GM19035 (cell line): Measurements from ENCODE around the gene MARCHF9.
"Not testable (repeated sequence)": the region's sequence is repeated elsewhere in the genome, so short reads cannot be mapped to it uniquely, and the experiment has no call there.

Experiments
- ATAC-seq: cut with Tn5 transposase; IDR thresholded peaks from one replicate; pipeline ENCODE4 v1.9.1; 2021; ENCODE audit not compliant: unreplicated experiment

The MARCHF9 gene

DNA sequence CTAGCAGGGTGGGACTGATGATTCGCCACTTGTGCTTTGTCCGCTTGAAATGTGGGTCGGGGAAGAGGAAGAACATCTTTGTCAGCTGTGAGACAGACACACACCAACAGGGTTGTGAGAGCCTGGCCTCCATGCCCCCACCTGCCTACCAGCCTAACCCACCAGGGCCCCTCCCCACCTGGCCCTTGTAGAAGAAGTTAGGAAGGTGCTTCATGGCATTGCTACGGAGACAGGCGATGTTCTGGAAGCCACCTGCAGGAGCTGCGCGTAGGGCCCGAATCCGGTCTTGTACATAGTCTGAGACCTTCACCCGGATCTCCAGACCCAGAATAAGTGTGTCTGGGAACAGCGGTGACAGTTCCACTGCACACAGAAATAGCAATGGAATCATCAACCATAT, 14.7 kb downstream of the MARCHF9 start:
- no peak for ATAC-seq

GRCh38 chr12:57770734-57771133, 15.8 kb downstream of the MARCHF9 start:
- ATAC-seq: no peak

DNA sequence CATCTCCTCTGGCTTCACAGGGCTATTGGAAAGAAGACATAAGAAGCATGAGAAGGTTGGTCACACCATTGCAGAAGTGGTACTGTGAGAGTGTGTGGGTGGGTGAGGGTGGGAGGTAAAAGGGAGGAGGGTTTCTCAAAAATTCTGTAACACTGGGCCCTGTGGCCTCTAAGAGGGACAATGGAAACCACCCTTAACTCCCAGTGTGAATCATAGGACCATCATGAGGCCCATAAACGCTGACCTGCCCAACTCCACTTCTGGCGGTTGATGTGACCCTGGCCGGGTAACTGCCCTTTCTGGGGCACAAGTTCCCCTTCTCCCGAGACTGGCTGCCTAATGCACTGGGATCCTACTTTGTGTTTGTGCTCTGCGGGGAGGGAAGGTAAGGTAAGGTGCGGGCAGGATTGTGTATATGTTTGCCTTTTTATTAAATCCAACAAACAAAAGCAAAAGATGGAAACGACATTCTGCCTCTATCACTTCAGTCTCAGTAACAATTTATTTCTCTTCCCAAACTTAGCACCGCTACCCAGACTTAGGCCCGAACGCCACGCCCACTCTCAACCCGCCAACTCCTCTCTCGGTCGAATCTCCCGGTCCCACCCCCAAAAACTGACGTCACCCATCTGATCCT, 16.5 kb downstream of the MARCHF9 start:
- peak; percentile 75 for ATAC-seq

GRCh38 chr12:57771873-57772428, 17.0 kb downstream of the MARCHF9 start, which contains the start of gene METTL1:
Gene METTL1, minus strand, starts transcription at chr12:57772105. Its CDS starts 22 bp downstream, at chr12:57772083.
- peak; percentile 86 for ATAC-seq

DNA sequence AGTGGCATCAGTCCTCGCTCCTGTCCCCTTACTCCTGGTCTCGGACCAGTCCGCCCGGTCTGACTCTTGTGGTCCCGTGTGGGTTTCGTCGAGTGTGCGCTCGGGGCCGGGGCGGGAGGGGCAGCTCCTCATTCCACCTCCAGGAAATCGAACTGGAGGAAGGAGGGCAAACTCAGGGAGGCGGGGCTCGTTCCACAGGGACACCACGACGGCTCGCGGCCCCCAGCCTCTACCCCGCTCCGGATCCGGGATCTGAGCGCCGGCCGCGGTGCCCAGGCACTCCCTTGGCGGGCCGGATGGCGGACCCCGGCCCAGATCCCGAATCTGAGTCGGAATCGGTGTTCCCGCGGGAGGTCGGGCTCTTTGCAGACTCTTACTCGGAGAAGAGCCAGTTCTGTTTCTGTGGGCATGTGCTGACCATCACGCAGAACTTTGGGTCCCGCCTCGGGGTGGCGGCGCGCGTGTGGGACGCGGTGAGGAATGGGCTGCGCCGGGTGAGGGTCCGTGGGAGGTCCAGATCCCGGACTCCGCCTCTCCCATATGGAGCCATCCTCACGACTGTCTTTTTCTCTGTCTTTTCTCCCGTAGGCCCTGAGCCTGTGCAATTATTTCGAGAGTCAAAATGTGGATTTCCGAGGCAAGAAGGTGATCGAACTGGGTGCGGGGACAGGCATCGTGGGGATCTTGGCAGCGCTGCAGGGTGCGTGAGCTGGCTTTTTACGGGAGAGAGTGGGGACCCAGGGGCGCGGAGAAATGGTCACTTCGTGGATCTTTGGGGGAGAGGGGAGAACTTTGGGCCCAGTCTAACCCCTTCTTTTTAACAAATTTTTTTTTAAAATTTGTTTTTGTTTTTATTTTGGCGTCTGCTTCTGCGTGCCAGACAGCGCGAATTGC, 17.8 kb downstream of the MARCHF9 start, which contains the start of gene EEF1AKMT3:
Gene EEF1AKMT3, plus strand, starts transcription at position 186 of the 894 bp plus-strand sequence. Its CDS starts 111 bp downstream, at position 297.
- ATAC-seq: peak; percentile 17

DNA sequence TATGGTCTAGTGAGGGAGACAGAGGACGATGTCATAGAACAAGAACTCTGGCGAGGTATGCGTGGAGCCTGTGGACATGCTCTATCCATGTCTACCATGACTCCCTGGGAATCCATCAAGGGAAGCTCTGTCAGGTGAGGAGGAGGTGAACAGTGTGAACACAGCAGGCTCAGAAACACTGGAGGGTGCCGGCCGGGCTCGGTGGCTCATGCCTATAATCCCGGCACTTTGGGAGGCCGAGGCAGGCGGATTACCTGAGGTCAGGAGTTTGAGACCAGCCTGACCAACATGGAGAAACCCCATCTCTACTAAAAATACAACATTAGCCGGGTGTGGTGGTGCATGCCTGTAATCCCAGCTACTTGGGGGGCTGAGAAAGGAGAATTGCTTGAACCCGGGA, 19.7 kb downstream of the MARCHF9 start:
- not testable (repeated sequence) for ATAC-seq

DNA sequence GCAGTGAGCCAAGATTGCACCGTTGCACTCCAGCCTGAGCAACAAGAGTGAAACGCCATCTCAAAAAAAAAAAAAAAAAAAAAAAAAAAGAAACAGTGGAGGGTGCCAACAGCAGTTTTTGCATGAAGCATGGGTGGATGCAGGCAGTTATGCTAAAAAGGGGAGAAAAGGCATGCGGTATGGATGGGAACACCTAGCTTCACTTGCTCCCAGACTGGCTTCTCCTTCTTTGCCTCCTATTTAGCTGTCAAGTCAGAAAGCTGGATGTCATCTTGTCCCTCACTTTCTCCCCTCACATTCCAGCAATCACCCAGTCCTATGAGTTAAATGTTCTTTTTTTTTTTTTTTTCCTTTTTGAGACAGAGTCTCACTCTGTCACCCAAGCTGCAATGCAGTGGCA, 20.1 kb downstream of the MARCHF9 start:
- ATAC-seq: no peak

GRCh38 chr12:57775563-57776246, 20.8 kb downstream of the MARCHF9 start:
- ATAC-seq: no peak

GRCh38 chr12:57776247-57776587, 21.3 kb downstream of the MARCHF9 start:
- no peak for ATAC-seq

DNA sequence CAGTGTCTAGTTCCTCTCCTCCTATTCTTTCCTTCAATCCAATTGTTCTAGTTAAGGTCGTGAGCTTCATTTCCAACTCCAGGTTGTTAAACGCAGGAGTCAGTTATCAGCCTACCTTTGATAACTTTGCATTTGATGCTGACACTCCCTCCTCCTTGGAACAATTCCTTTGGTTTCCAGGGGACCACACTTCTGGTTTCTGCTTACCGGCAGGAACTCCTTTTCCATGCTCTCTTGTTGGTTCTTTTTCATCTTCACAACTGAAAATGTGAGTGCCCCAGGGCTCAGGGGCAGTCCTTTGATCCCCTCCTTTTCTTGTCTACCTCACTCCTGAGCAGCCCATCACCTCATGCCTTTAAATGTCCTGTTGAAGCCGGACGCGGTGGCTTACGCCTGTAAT, 22.5 kb downstream of the MARCHF9 start:
- ATAC-seq: no peak

- ATAC-seq: no peak
Observed at GRCh38 chr12:57777911-57778310, 23.0 kb downstream of the MARCHF9 start.

DNA sequence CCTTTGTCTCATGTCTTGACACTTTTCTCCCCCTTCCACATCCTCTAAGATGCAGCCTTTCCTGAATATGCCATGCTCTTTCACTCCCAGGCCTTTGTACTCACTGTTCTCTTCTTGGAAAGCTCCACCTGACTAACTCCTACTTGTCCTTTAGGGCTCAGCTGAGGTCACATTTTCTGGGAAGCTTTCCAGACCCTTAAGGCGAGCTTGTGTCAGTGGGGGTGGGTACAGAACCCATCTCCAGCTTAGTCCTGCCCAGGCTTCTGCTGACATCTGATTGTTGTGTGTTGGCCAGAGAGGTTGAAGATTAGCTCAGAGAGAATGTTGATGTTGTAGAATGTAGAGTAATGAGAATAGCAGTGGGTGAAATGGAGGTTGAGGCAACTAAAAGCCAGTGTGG, 24.8 kb downstream of the MARCHF9 start:
- no peak for ATAC-seq

DNA sequence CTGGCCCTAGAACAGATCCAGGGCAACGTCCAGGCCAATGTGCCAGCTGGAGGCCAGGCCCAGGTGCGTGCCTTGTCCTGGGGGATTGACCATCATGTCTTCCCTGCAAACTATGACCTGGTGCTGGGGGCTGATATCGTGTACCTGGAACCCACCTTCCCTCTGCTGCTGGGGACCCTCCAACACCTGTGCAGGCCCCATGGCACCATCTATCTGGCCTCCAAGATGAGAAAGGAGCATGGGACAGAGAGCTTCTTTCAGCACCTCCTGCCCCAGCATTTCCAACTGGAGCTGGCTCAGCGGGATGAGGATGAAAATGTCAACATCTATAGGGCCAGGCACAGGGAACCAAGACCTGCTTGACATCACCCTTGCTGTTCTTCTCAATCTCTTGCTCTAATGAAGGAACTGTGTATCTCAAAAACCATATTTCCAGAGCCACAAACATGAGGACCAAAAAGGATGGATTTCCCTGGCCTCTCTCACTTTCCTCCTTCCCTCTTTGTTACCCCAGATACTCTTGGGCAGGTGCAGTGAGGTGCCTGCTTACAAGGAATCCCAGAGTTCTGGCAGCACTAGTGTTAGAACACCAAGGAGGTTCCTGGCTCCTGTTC, 25.5 kb downstream of the MARCHF9 start:
- ATAC-seq: no peak

DNA sequence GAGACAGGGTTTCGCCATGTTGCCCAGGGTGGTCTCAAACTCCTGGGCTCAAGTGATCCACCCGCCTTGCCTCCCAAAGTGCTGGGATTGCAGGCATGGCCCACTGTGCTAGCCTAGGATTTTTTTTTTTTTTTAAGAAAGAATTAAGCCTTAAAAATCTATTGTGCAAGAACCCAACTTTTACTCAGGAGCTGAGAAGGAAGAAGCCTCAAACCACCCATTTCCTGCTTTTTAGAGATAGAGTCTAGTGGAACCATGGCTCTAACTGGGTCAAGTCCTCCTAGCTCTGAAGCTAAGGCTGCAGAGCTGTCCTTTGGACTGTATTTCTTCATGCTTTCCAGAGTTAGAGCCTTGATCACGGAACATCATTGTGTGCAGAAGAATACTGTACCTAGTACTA, 26.3 kb downstream of the MARCHF9 start:
- no peak for ATAC-seq

- no peak for ATAC-seq
Observed at GRCh38 chr12:57781801-57782200, 26.9 kb downstream of the MARCHF9 start.

GRCh38 chr12:57782243-57782607, 27.3 kb downstream of the MARCHF9 start:
- peak; percentile 5 for ATAC-seq

DNA sequence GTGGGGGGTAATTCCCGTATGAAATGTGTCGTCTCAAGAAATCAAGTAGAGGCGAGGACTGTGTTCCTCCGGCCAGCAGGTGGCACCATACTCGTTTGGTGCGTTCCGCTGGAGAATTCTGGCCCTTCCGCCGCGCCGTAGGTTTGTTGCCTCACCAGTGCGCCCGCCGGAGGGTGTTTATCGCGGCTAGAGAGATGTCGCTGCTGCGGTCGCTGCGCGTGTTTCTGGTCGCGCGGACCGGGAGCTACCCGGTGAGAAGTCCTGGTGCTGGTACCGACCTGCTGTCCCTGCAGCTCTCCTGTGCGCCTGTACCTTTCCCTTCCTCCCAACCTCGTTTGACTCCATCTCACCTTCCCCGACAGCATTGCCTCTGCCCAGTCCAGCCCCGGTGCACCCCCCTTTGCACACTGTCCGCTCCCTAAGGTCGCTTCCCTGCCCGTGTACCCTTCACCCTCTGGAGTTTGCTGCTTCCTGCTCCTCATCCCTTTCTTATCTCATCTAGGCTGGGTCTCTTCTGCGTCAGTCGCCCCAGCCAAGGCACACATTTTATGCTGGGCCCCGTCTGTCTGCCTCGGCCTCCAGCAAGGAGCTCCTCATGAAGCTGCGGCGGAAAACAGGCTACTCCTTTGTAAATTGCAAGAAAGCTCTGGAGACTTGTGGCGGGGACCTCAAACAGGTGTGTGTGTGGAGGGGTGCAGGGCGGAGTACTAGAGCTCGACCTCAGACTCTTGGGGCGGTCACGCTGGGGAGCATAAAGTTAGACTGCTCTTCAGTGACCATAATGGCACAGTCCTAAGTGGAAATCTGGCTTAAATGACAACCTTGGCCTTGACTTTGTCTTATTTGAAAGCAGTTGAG, 27.9 kb downstream of the MARCHF9 start, which contains the start of gene TSFM:
Gene TSFM, plus strand, starts transcription at position 180 of the 858 bp plus-strand sequence. Its CDS starts 15 bp downstream, at position 195.
- peak; percentile 82 for ATAC-seq

DNA sequence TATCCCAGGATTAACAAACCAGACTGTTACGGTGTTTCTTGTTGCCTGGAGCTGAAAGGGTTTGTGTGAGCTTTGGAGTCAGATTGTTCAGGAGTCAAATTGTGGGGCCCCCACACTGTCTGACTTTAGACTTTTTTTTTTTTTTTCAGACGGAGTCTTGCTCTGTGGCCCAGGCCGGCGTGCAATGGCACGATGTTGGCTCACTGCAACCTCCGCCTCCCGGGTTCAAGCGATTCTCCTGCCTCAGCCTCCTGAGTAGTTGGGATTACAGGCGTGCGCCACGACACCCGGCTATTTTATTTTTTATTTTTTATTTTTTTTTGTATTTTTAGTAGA, 28.5 kb downstream of the MARCHF9 start:
- no peak for ATAC-seq

DNA sequence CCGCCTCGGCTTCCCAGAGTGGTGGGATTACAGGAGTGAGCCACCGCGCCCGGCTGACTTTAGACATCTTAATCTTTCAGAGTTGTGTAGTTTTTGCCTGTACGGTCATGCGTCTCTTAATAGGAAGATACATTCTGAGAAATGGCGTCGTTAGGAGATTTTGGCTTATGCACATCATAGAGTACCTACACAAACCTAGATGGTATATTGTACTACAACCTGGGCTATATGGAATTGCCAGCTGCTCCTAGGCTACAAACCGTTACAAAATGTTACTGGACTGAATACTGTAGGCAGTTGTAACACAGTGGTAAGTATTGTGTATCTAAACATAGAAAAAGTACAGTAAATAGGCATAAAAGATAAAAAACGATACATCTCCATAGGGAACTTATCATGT, 29.0 kb downstream of the MARCHF9 start:
- no peak for ATAC-seq

- ATAC-seq: no peak
Observed at GRCh38 chr12:57793920-57794319, 39.0 kb downstream of the MARCHF9 start.
